HCT116 (cell line): ENCODE data around the gene IMMP2L. TPM values are rescaled to one million over a fixed set of nuclear protein-coding genes. Genes with fewer than 3 reads are reported as not detected.

Source experiments
- ATAC-seq: fragments of 200-7000 bp; cut with Tn5 transposase; 2 replicates; pipeline ENCODE4 v1.9.1; 2020; ENCODE audit warnings: mild to moderate bottlenecking, moderate library complexity
- BruUV-seq: library from RNA; stranded (reverse); fragments of 400-500 nt; replicated peaks from 2 replicates; lab custom pipeline; 2021; lab: Mats Ljungman, UMichigan
- CTCF ChIA-PET: fragments of 300-600 bp; sonication (Branson Sonifier 250); formaldehyde crosslinking; loops from one replicate; lab custom pipeline; 2021; ENCODE audit warnings: antibody characterized with exemption; lab: Charles Lee
- POLR2A ChIA-PET: fragments of 300-600, 350-600 bp; sonication (Branson Sonifier 250); formaldehyde crosslinking; loops from one replicate; lab custom pipeline; 2021; ENCODE audit warnings: antibody characterized with exemption; lab: Charles Lee
- RAD21 ChIA-PET, 2 experiments: fragments of 300-600 bp; sonication (Branson Sonifier 250); formaldehyde crosslinking; loops; one replicate each; lab custom pipeline; 2023; ENCODE audit warnings: low total read pairs in 2 of 2; ENCODE audit not compliant: uncharacterized antibody in 2 of 2, unreplicated experiment in 2 of 2, low non-redundant PET in 1 of 2; lab: Charles Lee
- DNase-seq: peaks from one replicate; pipeline ENCODE4 v3.0.0-alpha.2; 2010; ENCODE audit warnings: low read depth, low spot score
- H2AFZ ChIP-seq: fragments of 200-600 bp; shearing (Covaris generic), sonication (generic); 2 replicates; pipeline ENCODE4 v1.6.1; 2017; ENCODE audit warnings: low read depth, mixed run types, mixed read lengths, antibody characterized with exemption, low read length; ENCODE audit not compliant: poor library complexity, severe bottlenecking
- H3K27ac ChIP-seq: 2 replicates; pipeline ENCODE4 v1.5.1; 2012; ENCODE audit warnings: low read depth, low read length
- H3K27me3 ChIP-seq: fragments of 200-600 bp; sonication (generic); 2 replicates; pipeline ENCODE4 v1.6.1; 2016; ENCODE audit warnings: mixed run types, low read length, mixed read lengths; ENCODE audit not compliant: insufficient read depth
- H3K36me3 ChIP-seq, 2 experiments: fragments of 200-500 bp in 1 of 2; fragments of 200-600 bp in 1 of 2; sonication (Bioruptor generic) in 1 of 2; sonication (generic) in 1 of 2; 2 replicates each; pipeline versions ENCODE4 v1.5.1 to v1.6.1; 2014 to 2016; ENCODE audit warnings: low read length in 2 of 2, inconsistent platforms in 1 of 2, mixed read lengths in 1 of 2, mixed run types in 1 of 2; ENCODE audit not compliant: insufficient read depth in 2 of 2, control insufficient read depth in 1 of 2
- H3K4me1 ChIP-seq, 2 experiments: fragments of 200-600 bp in 1 of 2; sonication (generic) in 1 of 2; 2 replicates each; pipeline versions ENCODE4 v1.5.1 to v1.6.1; 2012 to 2017; ENCODE audit warnings: low read length in 2 of 2, inconsistent platforms in 1 of 2, mild to moderate bottlenecking in 1 of 2, mixed read lengths in 1 of 2, mixed run types in 1 of 2, moderate library complexity in 1 of 2; ENCODE audit not compliant: insufficient read depth in 2 of 2, control insufficient read depth in 1 of 2
- H3K4me2 ChIP-seq: fragments of 200-600 bp; sonication (generic); 2 replicates; pipeline ENCODE4 v1.6.1; 2017; ENCODE audit warnings: mixed run types, low read length, mixed read lengths
- H3K4me3 ChIP-seq, 2 experiments: fragments of 200-600 bp in 1 of 2; sonication (generic) in 1 of 2; replicated peaks in 1 of 2; 2 replicates each; pipeline ENCODE4 v1.5.1; 2011 to 2016; ENCODE audit warnings: low read length in 2 of 2, control low read depth in 1 of 2, low read depth in 1 of 2, mild to moderate bottlenecking in 1 of 2, mixed read lengths in 1 of 2, mixed run types in 1 of 2
- H3K79me2 ChIP-seq: fragments of 200-600 bp; sonication (generic); 2 replicates; pipeline ENCODE4 v1.6.1; 2017; ENCODE audit warnings: mild to moderate bottlenecking, mixed run types, low read length, moderate library complexity, mixed read lengths; ENCODE audit not compliant: insufficient read depth
- H3K9ac ChIP-seq: fragments of 200-600 bp; sonication (generic); 2 replicates; pipeline ENCODE4 v1.6.1; 2016; ENCODE audit warnings: low read length, mixed read lengths
- H3K9me2 ChIP-seq: fragments of 200-600 bp; sonication (generic), shearing (Covaris generic); 2 replicates; pipeline ENCODE4 v1.6.1; 2017; ENCODE audit warnings: mixed run types, mild to moderate bottlenecking, moderate library complexity; ENCODE audit not compliant: insufficient read depth
- H3K9me3 ChIP-seq, 2 experiments: fragments of 200-500 bp in 1 of 2; fragments of 200-600 bp in 1 of 2; sonication (Bioruptor generic) in 1 of 2; sonication (generic) in 1 of 2; 2 replicates each; pipeline ENCODE4 v1.6.1; 2014 to 2017; ENCODE audit warnings: low read length in 2 of 2, mixed read lengths in 2 of 2, inconsistent platforms in 1 of 2, low read depth in 1 of 2, mild to moderate bottlenecking in 1 of 2, mixed run types in 1 of 2, moderate library complexity in 1 of 2; ENCODE audit not compliant: control insufficient read depth in 1 of 2, insufficient read depth in 1 of 2
- H4K20me1 ChIP-seq: fragments of 200-600 bp; sonication (generic), shearing (Covaris generic); 2 replicates; pipeline ENCODE4 v1.6.1; 2017; ENCODE audit warnings: mixed run types, mild to moderate bottlenecking, moderate library complexity; ENCODE audit not compliant: insufficient read depth
- CBX3 ChIP-seq: IDR thresholded peaks from 2 replicates; pipeline ENCODE4 v1.6.1; 2012; ENCODE audit warnings: low read depth
- CEBPB ChIP-seq: IDR thresholded peaks from 2 replicates; pipeline ENCODE4 v1.6.1; 2012; ENCODE audit warnings: low read depth
- EGR1 ChIP-seq: IDR thresholded peaks from 2 replicates; pipeline ENCODE4 v1.6.1; 2012; ENCODE audit warnings: low read depth
- EZH2 ChIP-seq: fragments of 200-600 bp; sonication (generic); IDR thresholded peaks from 2 replicates; pipeline ENCODE4 v1.6.1; 2017; ENCODE audit warnings: antibody characterized with exemption, mixed run types
- EZH2phosphoT487 ChIP-seq: fragments of 200-600 bp; IDR thresholded peaks from 2 replicates; pipeline ENCODE4 v1.6.1; 2018; ENCODE audit warnings: antibody characterized with exemption, borderline replicate concordance
- POLR2A ChIP-seq: IDR thresholded peaks from 2 replicates; pipeline ENCODE4 v1.7.0; 2011; ENCODE audit warnings: borderline replicate concordance; ENCODE audit not compliant: insufficient read depth, insufficient read length; ENCODE audit errors: extremely low read depth
- POLR2AphosphoS5 ChIP-seq: IDR thresholded peaks from 2 replicates; pipeline ENCODE4 v1.6.1; 2011; ENCODE audit warnings: mild to moderate bottlenecking, low read depth, low read length, moderate library complexity
- RAD21 ChIP-seq: IDR thresholded peaks from 2 replicates; pipeline ENCODE4 v1.6.1; 2012; ENCODE audit warnings: low read depth, mild to moderate bottlenecking
- SIN3A ChIP-seq: IDR thresholded peaks from 2 replicates; pipeline ENCODE4 v1.6.1; 2012; ENCODE audit warnings: low read depth
- SRF ChIP-seq: IDR thresholded peaks from 2 replicates; pipeline ENCODE4 v1.6.1; 2012; ENCODE audit warnings: low read depth
- TCF7L2 ChIP-seq: IDR thresholded peaks from 2 replicates; pipeline ENCODE4 v1.7.0; 2011; ENCODE audit warnings: borderline replicate concordance, inconsistent platforms; ENCODE audit not compliant: insufficient read depth, insufficient read length; ENCODE audit errors: extremely low read depth
- ZBTB33 ChIP-seq: IDR thresholded peaks from 2 replicates; pipeline ENCODE4 v1.6.1; 2011; ENCODE audit warnings: mild to moderate bottlenecking, low read length, moderate library complexity; ENCODE audit not compliant: insufficient replicate concordance; ENCODE audit errors: extremely low read depth
- ZFX ChIP-seq: fragments of 450-650 bp; IDR thresholded peaks from 2 replicates; pipeline ENCODE4 v1.6.1; 2017
- intact Hi-C: fragments of 100-400 bp; cut with micrococcal nuclease; formaldehyde crosslinking; loops from 2 replicates; pipeline ENCODE4 v1.10.0; 2022
- total RNA-seq: library from RNA; stranded (reverse); gene quantifications from one replicate; pipeline ENCODE4 v1.2.1, GENCODE V29; 2021; ENCODE audit not compliant: unreplicated experiment

Gene IMMP2L
- total RNA-seq, 1 experiment from 2014 or later, result 21.1 TPM

- Histone ChIP-seq H4K20me1 (no peaks in the 10 kb centered on the region), H2AFZ (no peak overlapping the region), H3K4me1 (no peaks in the 10 kb centered on the region), H3K79me2 (no peaks in the 10 kb centered on the region), H3K4me3 (no peak overlapping the region), H3K9ac (no peak overlapping the region), H3K4me2 (no peak overlapping the region), H3K9me3 (no peaks in the 10 kb centered on the region), H3K9me2 (no peaks in the 10 kb centered on the region), H3K27me3 (no peaks in the 10 kb centered on the region), H3K36me3 (no peaks in the 10 kb centered on the region), H3K27ac (no peak overlapping the region)
- POLR2A ChIA-PET, result no interaction called here
- ATAC-seq (no peak), DNase-seq (no peak)
- no TSS peak for BruUV-seq
- RAD21 ChIA-PET, result no interaction called here
- no peak for TF ChIP-seq TCF7L2
- CTCF ChIA-PET, result no interaction called here
- intact Hi-C loops, result no loop called here
Observed at GRCh38 chr7:110888641-110889040, 673.7 kb downstream of the IMMP2L start.

GRCh38 chr7:110885474-110885873 is 676.8 kb downstream of the IMMP2L start:
- no peaks in the 10 kb centered on the region for H4K20me1 ChIP-seq
- no peak for DNase-seq
- ChIA-PET POLR2A (no interaction called here), RAD21 (no interaction called here), CTCF (no interaction called here)
- H3K79me2 ChIP-seq, result no peaks in the 10 kb centered on the region
- no peaks in the 10 kb centered on the region for H3K9me2 ChIP-seq
- no peak overlapping the region for H3K9ac ChIP-seq
- H2AFZ ChIP-seq, result no peak overlapping the region
- TF ChIP-seq TCF7L2 (no peak), EGR1 (no peak), POLR2AphosphoS5 (no peak), ZBTB33 (no peak), EZH2 (no peak), POLR2A (no peak), SIN3A (no peak), ZFX (no peak), SRF (no peak), CEBPB (no peak), EZH2phosphoT487 (no peak), RAD21 (no peak), CBX3 (no peak)
- no peak overlapping the region for H3K27ac ChIP-seq
- no peaks in the 10 kb centered on the region for H3K36me3 ChIP-seq
- no peaks in the 10 kb centered on the region for H3K4me1 ChIP-seq
- no peak overlapping the region for H3K4me2 ChIP-seq
- H3K4me3 ChIP-seq, result no peak overlapping the region
- no peak for ATAC-seq
- no peaks in the 10 kb centered on the region for H3K9me3 ChIP-seq
- no peaks in the 10 kb centered on the region for H3K27me3 ChIP-seq
- no TSS peak for BruUV-seq
- intact Hi-C loops, result no loop called here
